Measurements from ENCODE around the gene F10.

Gene F10

GRCh38 chr13:113080361-113080831 is 42.2 kb upstream of the F10 start:
- no peak for TF ChIP-seq ARNTL (CRISPR knock-in tag; IDR thresholded peaks at IDR 0.05; ENCODE audit: borderline replicate concordance, low read depth)
- TF ChIP-seq ESRRG (CRISPR knock-in tag; IDR thresholded peaks at IDR 0.05), result no peak
- no peak for TF ChIP-seq POU6F1 (CRISPR knock-in tag; IDR thresholded peaks at IDR 0.05; ENCODE audit: borderline replicate concordance, low read depth)
- TF ChIP-seq GLIS3 (CRISPR knock-in tag; IDR thresholded peaks at IDR 0.05), result no peak
- no peak for TF ChIP-seq BACH2 (CRISPR knock-in tag; IDR thresholded peaks at IDR 0.05; ENCODE audit: borderline replicate concordance)
- no peak for TF ChIP-seq ZNF565 (CRISPR knock-in tag; conservative IDR thresholded peaks at IDR 0.05; ENCODE audit: low read depth)
- TF ChIP-seq PPARA (CRISPR knock-in tag; IDR thresholded peaks at IDR 0.05; ENCODE audit: borderline replicate concordance), result no peak
- TF ChIP-seq CREB5 (CRISPR knock-in tag; IDR thresholded peaks at IDR 0.05; ENCODE audit: low read depth), result no peak
- TF ChIP-seq SNAI2 (CRISPR knock-in tag; IDR thresholded peaks at IDR 0.05), result no peak
- TF ChIP-seq CSRNP3 (CRISPR knock-in tag; IDR thresholded peaks at IDR 0.05), result no peak
- no peak for TF ChIP-seq ZFP30 (CRISPR knock-in tag; IDR thresholded peaks at IDR 0.05)
- TF ChIP-seq ZC3H10 (CRISPR knock-in tag; IDR thresholded peaks at IDR 0.05), result no peak
- TF ChIP-seq TSHZ2 (CRISPR knock-in tag; IDR thresholded peaks at IDR 0.05), result no peak
- no peak for TF ChIP-seq RARB (CRISPR knock-in tag; IDR thresholded peaks at IDR 0.05)
- no peak for TF ChIP-seq CSDC2 (CRISPR knock-in tag; IDR thresholded peaks at IDR 0.05)
- TF ChIP-seq ISL1 (CRISPR knock-in tag; IDR thresholded peaks at IDR 0.05), result no peak
- no peak for ATAC-seq

GRCh38 chr13:113080901-113081521 is 41.6 kb upstream of the F10 start:
- TF ChIP-seq CREB5 (CRISPR knock-in tag; IDR thresholded peaks at IDR 0.05; ENCODE audit: low read depth), result no peak
- no peak for TF ChIP-seq TSHZ2 (CRISPR knock-in tag; IDR thresholded peaks at IDR 0.05)
- TF ChIP-seq PATZ1 (CRISPR knock-in tag; IDR thresholded peaks at IDR 0.05; ENCODE audit: borderline replicate concordance), result no peak
- TF ChIP-seq BACH2 (CRISPR knock-in tag; IDR thresholded peaks at IDR 0.05; ENCODE audit: borderline replicate concordance), result no peak
- TF ChIP-seq ZFP3 (CRISPR knock-in tag; IDR thresholded peaks at IDR 0.05), result no peak
- no peak for TF ChIP-seq TOX (CRISPR knock-in tag; IDR thresholded peaks at IDR 0.05; ENCODE audit: borderline replicate concordance)
- TF ChIP-seq ESRRG (CRISPR knock-in tag; IDR thresholded peaks at IDR 0.05), result no peak
- no peak for TF ChIP-seq ZNF70 (CRISPR knock-in tag; IDR thresholded peaks at IDR 0.05)
- TF ChIP-seq RARB (CRISPR knock-in tag; IDR thresholded peaks at IDR 0.05), result no peak
- ATAC-seq, result no peak

Measured in SK-N-SH treated with all-trans-retinoic acid at 6 μM for 48 hours (cell line).